Smooth muscle cell (in vitro differentiated cells): ENCODE data around the gene LCE6A. TPM values are rescaled to one million over a fixed set of nuclear protein-coding genes. Genes with fewer than 3 reads are reported as not detected.

ENCODE experiments used
- DNase-seq: peaks from one replicate; lab custom pipeline; 2025; ENCODE audit not compliant: unreplicated experiment; lab: John Stamatoyannopoulos, UW
- H2AFZ ChIP-seq: fragments of 200-600 bp; sonication (generic); 2 replicates; pipeline ENCODE4 v1.6.0; 2016; ENCODE audit warnings: antibody characterized with exemption, low read depth, mild to moderate bottlenecking
- H3F3A ChIP-seq: fragments of 200-600 bp; sonication (generic); 2 replicates; pipeline ENCODE4 v1.6.0; 2017; ENCODE audit warnings: antibody characterized with exemption, low read depth
- H3K27ac ChIP-seq: fragments of 200-600 bp; sonication (generic); 2 replicates; pipeline ENCODE4 v1.5.1; 2016; ENCODE audit warnings: low read depth, mild to moderate bottlenecking
- H3K27me3 ChIP-seq: fragments of 200-600 bp; sonication (generic); 2 replicates; pipeline ENCODE4 v1.6.1; 2016; ENCODE audit warnings: low read depth, mild to moderate bottlenecking
- H3K36me3 ChIP-seq: fragments of 200-600 bp; sonication (generic); 2 replicates; pipeline ENCODE4 v1.5.1; 2016; ENCODE audit warnings: low read depth
- H3K4me1 ChIP-seq: fragments of 200-600 bp; sonication (generic); 2 replicates; pipeline ENCODE4 v1.5.1; 2016; ENCODE audit warnings: low read depth
- H3K4me2 ChIP-seq: fragments of 200-600 bp; sonication (generic); 2 replicates; pipeline ENCODE4 v1.6.0; 2016; ENCODE audit warnings: mild to moderate bottlenecking
- H3K4me3 ChIP-seq: fragments of 200-600 bp; sonication (generic); 2 replicates; pipeline ENCODE4 v1.5.1; 2016; ENCODE audit warnings: mild to moderate bottlenecking
- H3K79me2 ChIP-seq: fragments of 200-600 bp; sonication (generic); 2 replicates; pipeline ENCODE4 v1.6.0; 2016; ENCODE audit warnings: low read depth, mild to moderate bottlenecking
- H3K9ac ChIP-seq: fragments of 200-600 bp; sonication (generic); 2 replicates; pipeline ENCODE4 v1.6.0; 2016; ENCODE audit warnings: low read depth
- H3K9me3 ChIP-seq: fragments of 200-600 bp; sonication (generic); replicated peaks from 2 replicates; pipeline ENCODE4 v1.5.1; 2016; ENCODE audit warnings: low read depth
- H4K20me1 ChIP-seq: fragments of 200-600 bp; sonication (generic); 2 replicates; pipeline ENCODE4 v1.6.0; 2016; ENCODE audit warnings: low read depth
- WGBS: methylation state at CpG from one replicate; pipeline ENCODE4 v1.1.7; 2016; ENCODE audit warnings: low lambda C conversion rate; 5-methylcytosine and 5-hydroxymethylcytosine counted together
- polyA plus RNA-seq: library from polyadenylated mRNA; unstranded; fragments of >200 nt; fragmentation: Nextera tagmentation; extraction: Ambion mirVana; gene quantifications from 2 replicates; pipeline ENCODE4 v1.2.1, GENCODE V29; 2016
- total RNA-seq: library from RNA; depleted of rRNA; stranded (reverse); fragments of >200 nt; gene quantifications from 2 replicates; pipeline ENCODE4 v1.2.3, GENCODE V29; 2014
- TF ChIP-seq, protein P1 (sequence below): fragments of 200-600 bp; sonication (generic); IDR thresholded peaks from 2 replicates; pipeline ENCODE4 v1.5.1; 2017; ENCODE audit warnings: borderline replicate concordance, mild to moderate bottlenecking, antibody characterized with exemption; ENCODE audit not compliant: insufficient read depth, poor library complexity, severe bottlenecking

Gene LCE6A
- total and polyA plus RNA-seq, 2 experiments from 2014 or later = not detected

GRCh38 chr1:152878042-152878441 lies 35.4 kb downstream of the LCE6A start, which contains the start of gene SMCP:
SMCP (plus strand) TSS chr1:152878322; CDS start chr1:152884423, 6,101 bp downstream.
- no peaks in the 10 kb centered on the region for H3K4me1 ChIP-seq
- H3K9ac ChIP-seq = no peak within 1 kb of the TSS
- H4K20me1 ChIP-seq = no peaks in the 10 kb centered on the region
- 0% methylated on average over 1 of the region's 1 CpG for WGBS
- H3K27me3 ChIP-seq = no peaks in the 10 kb centered on the region
- no peaks in the 10 kb centered on the region for H3F3A ChIP-seq
- H3K9me3 ChIP-seq = no peaks in the 10 kb centered on the region
- no peaks in the 10 kb centered on the region for H3K79me2 ChIP-seq
- no peak within 1 kb of the TSS for H3K4me2 ChIP-seq
- no peak within 1 kb of the TSS for H3K27ac ChIP-seq
- no peak within 1 kb of the TSS for H3K4me3 ChIP-seq
- DNase-seq = no peak
- H2AFZ ChIP-seq = no peak within 1 kb of the TSS
- TF ChIP-seq, protein P1, sequence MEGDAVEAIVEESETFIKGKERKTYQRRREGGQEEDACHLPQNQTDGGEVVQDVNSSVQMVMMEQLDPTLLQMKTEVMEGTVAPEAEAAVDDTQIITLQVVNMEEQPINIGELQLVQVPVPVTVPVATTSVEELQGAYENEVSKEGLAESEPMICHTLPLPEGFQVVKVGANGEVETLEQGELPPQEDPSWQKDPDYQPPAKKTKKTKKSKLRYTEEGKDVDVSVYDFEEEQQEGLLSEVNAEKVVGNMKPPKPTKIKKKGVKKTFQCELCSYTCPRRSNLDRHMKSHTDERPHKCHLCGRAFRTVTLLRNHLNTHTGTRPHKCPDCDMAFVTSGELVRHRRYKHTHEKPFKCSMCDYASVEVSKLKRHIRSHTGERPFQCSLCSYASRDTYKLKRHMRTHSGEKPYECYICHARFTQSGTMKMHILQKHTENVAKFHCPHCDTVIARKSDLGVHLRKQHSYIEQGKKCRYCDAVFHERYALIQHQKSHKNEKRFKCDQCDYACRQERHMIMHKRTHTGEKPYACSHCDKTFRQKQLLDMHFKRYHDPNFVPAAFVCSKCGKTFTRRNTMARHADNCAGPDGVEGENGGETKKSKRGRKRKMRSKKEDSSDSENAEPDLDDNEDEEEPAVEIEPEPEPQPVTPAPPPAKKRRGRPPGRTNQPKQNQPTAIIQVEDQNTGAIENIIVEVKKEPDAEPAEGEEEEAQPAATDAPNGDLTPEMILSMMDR = no peak
- H3K36me3 ChIP-seq = no peaks in the 10 kb centered on the region

DNA sequence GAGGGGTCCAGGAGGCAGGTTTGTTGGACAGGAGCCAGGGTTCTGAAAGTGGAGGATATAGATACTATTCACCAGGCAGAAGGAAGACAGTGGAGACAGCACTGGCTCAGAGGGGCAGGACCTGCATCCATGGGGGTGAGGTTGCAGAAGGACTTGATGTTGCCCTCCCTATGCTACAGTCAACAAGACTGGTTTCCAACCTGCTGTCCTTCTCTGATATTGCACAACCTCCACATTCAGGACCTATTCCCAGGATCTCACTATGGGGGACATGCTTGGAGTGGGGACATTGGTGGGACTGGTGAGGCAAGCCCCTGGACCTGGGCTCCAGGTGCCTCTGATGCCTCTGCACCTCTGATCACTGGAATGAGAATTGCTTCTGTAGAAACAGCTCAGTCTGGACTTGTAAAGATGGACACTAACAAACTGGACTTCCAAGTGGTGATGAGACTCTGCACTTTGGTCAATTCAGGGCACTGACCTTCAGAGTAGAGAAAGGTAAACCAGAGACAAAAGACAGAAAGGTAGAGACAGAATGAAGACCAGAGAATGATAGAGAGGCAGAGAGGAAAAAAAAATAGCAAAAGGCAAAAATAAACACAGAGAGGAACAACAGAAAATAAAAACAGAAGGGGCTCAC lies 37.0 kb downstream of the LCE6A start:
- no peak overlapping the region for H3K4me3 ChIP-seq
- DNase-seq = no peak
- no peaks in the 10 kb centered on the region for H3K79me2 ChIP-seq
- H3K9ac ChIP-seq = no peak overlapping the region
- no peaks in the 10 kb centered on the region for H3F3A ChIP-seq
- H4K20me1 ChIP-seq = no peaks in the 10 kb centered on the region
- H3K4me1 ChIP-seq = no peaks in the 10 kb centered on the region
- H3K9me3 ChIP-seq = no peaks in the 10 kb centered on the region
- no peaks in the 10 kb centered on the region for H3K36me3 ChIP-seq
- H3K27me3 ChIP-seq = no peaks in the 10 kb centered on the region
- no peak overlapping the region for H3K27ac ChIP-seq
- no peak overlapping the region for H2AFZ ChIP-seq
- H3K4me2 ChIP-seq = no peak overlapping the region
- TF ChIP-seq, protein P1 = no peak

DNA sequence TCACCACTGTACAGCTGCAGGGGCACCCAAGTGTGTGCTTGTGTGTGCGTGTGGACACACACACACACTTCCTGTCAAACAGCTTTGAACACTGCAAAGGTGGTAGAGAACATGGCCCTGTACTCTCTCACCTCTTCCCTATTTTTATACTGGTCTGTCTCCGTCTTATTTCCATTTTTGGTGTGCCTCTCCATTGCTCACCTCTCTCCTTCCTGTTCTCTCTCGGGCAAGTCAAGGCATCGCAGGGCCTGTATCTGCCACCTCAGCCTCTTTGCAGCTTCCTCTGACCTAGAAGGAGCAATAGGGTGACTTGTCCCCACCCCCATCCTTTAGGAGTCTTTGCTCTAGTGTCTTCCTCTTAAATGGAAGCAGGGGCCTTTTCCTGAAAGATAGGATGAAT lies 37.7 kb downstream of the LCE6A start:
- H3K27ac ChIP-seq = no peak overlapping the region
- no peaks in the 10 kb centered on the region for H3K4me1 ChIP-seq
- no peak overlapping the region for H3K9ac ChIP-seq
- no peaks in the 10 kb centered on the region for H4K20me1 ChIP-seq
- H3K4me3 ChIP-seq = no peak overlapping the region
- H3K9me3 ChIP-seq = no peaks in the 10 kb centered on the region
- no peaks in the 10 kb centered on the region for H3K36me3 ChIP-seq
- DNase-seq = no peak
- H3K4me2 ChIP-seq = no peak overlapping the region
- TF ChIP-seq, protein P1 = no peak
- no peaks in the 10 kb centered on the region for H3K79me2 ChIP-seq
- no peaks in the 10 kb centered on the region for H3F3A ChIP-seq
- no peak overlapping the region for H2AFZ ChIP-seq
- WGBS = 72% methylated on average over 4 of the region's 4 CpGs
- no peaks in the 10 kb centered on the region for H3K27me3 ChIP-seq

DNA sequence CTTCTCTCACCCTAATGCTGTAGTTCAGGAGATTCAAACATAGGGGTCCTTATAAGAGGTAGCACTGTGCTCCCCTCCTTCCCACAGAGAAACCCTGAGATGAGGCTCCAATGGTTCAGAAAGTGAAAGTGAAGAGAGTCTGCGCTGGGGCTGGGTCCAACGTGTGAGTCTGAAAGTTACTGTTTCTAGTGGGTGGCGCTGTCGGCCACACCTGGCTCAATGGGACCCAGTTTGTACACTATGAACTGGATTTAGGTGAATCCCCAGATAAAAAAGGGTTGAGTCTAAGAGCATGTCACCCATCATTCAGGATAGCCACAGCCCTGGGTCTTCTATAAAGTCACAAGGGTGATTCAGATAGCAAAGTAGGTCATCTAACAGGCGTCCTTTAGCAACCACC lies 38.3 kb downstream of the LCE6A start:
- H3K36me3 ChIP-seq = no peaks in the 10 kb centered on the region
- WGBS = 75% methylated on average over 5 of the region's 5 CpGs
- H3K79me2 ChIP-seq = no peaks in the 10 kb centered on the region
- no peak for DNase-seq
- no peak overlapping the region for H2AFZ ChIP-seq
- no peak overlapping the region for H3K9ac ChIP-seq
- H3K27ac ChIP-seq = no peak overlapping the region
- H3K4me1 ChIP-seq = no peaks in the 10 kb centered on the region
- TF ChIP-seq, protein P1 = no peak
- H3K9me3 ChIP-seq = no peaks in the 10 kb centered on the region
- no peaks in the 10 kb centered on the region for H4K20me1 ChIP-seq
- H3K4me2 ChIP-seq = no peak overlapping the region
- no peaks in the 10 kb centered on the region for H3F3A ChIP-seq
- no peak overlapping the region for H3K4me3 ChIP-seq
- H3K27me3 ChIP-seq = no peaks in the 10 kb centered on the region
